H1 (cell line): ENCODE results near the gene GMEB2. TPM values are rescaled to one million over a fixed set of nuclear protein-coding genes. Genes with fewer than 3 reads are reported as not detected.

Experiments
- CTCF ChIA-PET: fragments of 300-600 bp; sonication (Branson Sonifier 250); formaldehyde crosslinking; loops from one replicate; lab custom pipeline; 2021; ENCODE audit not compliant: partially characterized antibody; lab: Charles Lee
- POLR2A ChIA-PET: fragments of 300-600 bp; sonication (Branson Sonifier 250); formaldehyde crosslinking; loops from one replicate; lab custom pipeline; 2021; ENCODE audit warnings: inconsistent platforms; ENCODE audit not compliant: partially characterized antibody; lab: Charles Lee
- DNase-seq, 2 experiments: peaks; one replicate each; pipeline versions ENCODE4 v3.0.0 to v3.0.0-alpha.2; 2010 to 2022; ENCODE audit warnings: low spot score in 2 of 2, low read depth in 1 of 2, mixed read lengths in 1 of 2
- FAIRE-seq: peaks from 2 replicates; lab custom pipeline; 2011; peaks lifted over from hg19 to GRCh38; lab: Jason Lieb, UNC
- H2AFZ ChIP-seq: 2 replicates; pipeline ENCODE4 v1.8.1; 2012; ENCODE audit warnings: low read length, inconsistent platforms
- H2AK5ac ChIP-seq: 2 replicates; pipeline ENCODE4 v1.6.1; 2013; ENCODE audit warnings: low read depth, low read length
- H2BK120ac ChIP-seq: replicated peaks from 2 replicates; pipeline ENCODE3; 2013; ENCODE audit warnings: low read depth, low read length, inconsistent platforms
- H2BK12ac ChIP-seq: 2 replicates; pipeline ENCODE4 v1.6.1; 2013; ENCODE audit warnings: low read depth, low read length
- H2BK15ac ChIP-seq: 2 replicates; pipeline ENCODE4 v1.6.1; 2013; ENCODE audit warnings: low read length
- H2BK20ac ChIP-seq: 2 replicates; pipeline ENCODE4 v1.6.1; 2013; ENCODE audit warnings: low read length
- H2BK5ac ChIP-seq: 2 replicates; pipeline ENCODE4 v1.6.1; 2013; ENCODE audit warnings: low read depth, low read length
- H3K14ac ChIP-seq: 2 replicates; pipeline ENCODE4 v1.6.1; 2013; ENCODE audit warnings: inconsistent platforms; ENCODE audit not compliant: insufficient read length
- H3K18ac ChIP-seq: 2 replicates; pipeline ENCODE4 v1.6.1; 2013; ENCODE audit warnings: low read length; ENCODE audit errors: extremely low read depth
- H3K23ac ChIP-seq: 2 replicates; pipeline ENCODE4 v1.6.1; 2013; ENCODE audit warnings: inconsistent platforms; ENCODE audit not compliant: insufficient read length
- H3K23me2 ChIP-seq: 2 replicates; pipeline ENCODE4 v1.6.1; 2013; ENCODE audit warnings: low read depth, low read length
- H3K27ac ChIP-seq: 2 replicates; pipeline ENCODE4 v1.6.1; 2011; ENCODE audit warnings: low read depth, low read length, inconsistent platforms
- H3K27me3 ChIP-seq, 4 experiments: replicated peaks in 1 of 4; 1 replicate in 1 of 4; 2 replicates in 3 of 4; pipeline versions ENCODE4 v1.6.1 to v1.8.1; 2011 to 2013; ENCODE audit warnings: low read length in 3 of 4, mild to moderate bottlenecking in 3 of 4, inconsistent platforms in 2 of 4, mixed read lengths in 2 of 4, moderate library complexity in 1 of 4; ENCODE audit not compliant: control insufficient read depth in 3 of 4, insufficient read depth in 3 of 4; ENCODE audit errors: extremely low read depth in 1 of 4
- H3K36me3 ChIP-seq, 4 experiments: 2 replicates each; pipeline versions ENCODE4 v1.6.1 to v1.8.1; 2011 to 2013; ENCODE audit warnings: mild to moderate bottlenecking in 4 of 4, low read length in 3 of 4, moderate library complexity in 2 of 4, control low read depth in 1 of 4, inconsistent platforms in 1 of 4; ENCODE audit not compliant: insufficient read depth in 4 of 4, control insufficient read depth in 2 of 4
- H3K4ac ChIP-seq: replicated peaks from 2 replicates; pipeline ENCODE3; 2013; ENCODE audit warnings: low read length, low read depth, mixed read lengths, inconsistent platforms; ENCODE audit not compliant: insufficient read length
- H3K4me1 ChIP-seq, 4 experiments: replicated peaks in 1 of 4; 1 replicate in 1 of 4; 2 replicates in 3 of 4; pipeline versions ENCODE4 v1.6.1 to v1.8.1; 2011 to 2013; ENCODE audit warnings: low read length in 3 of 4, inconsistent platforms in 2 of 4, mixed read lengths in 1 of 4; ENCODE audit not compliant: insufficient read depth in 4 of 4, control insufficient read depth in 3 of 4
- H3K4me2 ChIP-seq, 2 experiments: 2 replicates each; pipeline versions ENCODE4 v1.6.1 to v1.8.1; 2011 to 2013; ENCODE audit warnings: low read depth in 2 of 2, low read length in 2 of 2, control low read depth in 1 of 2, inconsistent platforms in 1 of 2, mild to moderate bottlenecking in 1 of 2; ENCODE audit not compliant: insufficient read depth in 1 of 2
- H3K4me3 ChIP-seq, 4 experiments: fragments of 200-600, 300-600 bp in 1 of 4; sonication (generic), shearing (Covaris generic), sonication (Bioruptor Twin) in 1 of 4; 2 replicates each; pipeline versions ENCODE4 v1.5.1 to v1.8.1; 2011 to 2016; ENCODE audit warnings: low read length in 4 of 4, low read depth in 3 of 4, control low read depth in 2 of 4, inconsistent platforms in 2 of 4, mild to moderate bottlenecking in 2 of 4, mixed read lengths in 1 of 4, moderate library complexity in 1 of 4; ENCODE audit not compliant: insufficient read depth in 2 of 4; ENCODE audit errors: extremely low read depth in 1 of 4
- H3K56ac ChIP-seq: replicated peaks from 2 replicates; pipeline ENCODE3; 2013; ENCODE audit warnings: low read depth, mild to moderate bottlenecking, mixed read lengths, low read length, inconsistent platforms; ENCODE audit not compliant: insufficient read length
- H3K79me1 ChIP-seq: 2 replicates; pipeline ENCODE4 v1.6.1; 2013; ENCODE audit warnings: low read depth, low read length, control low read depth
- H3K79me2 ChIP-seq, 2 experiments: 2 replicates each; pipeline versions ENCODE4 v1.6.1 to v1.8.1; 2012 to 2013; ENCODE audit warnings: low read length in 2 of 2, mild to moderate bottlenecking in 2 of 2, inconsistent platforms in 1 of 2; ENCODE audit not compliant: insufficient read depth in 2 of 2, control insufficient read depth in 1 of 2
- H3K9ac ChIP-seq, 4 experiments: replicated peaks in 1 of 4; 1 replicate in 1 of 4; 2 replicates in 3 of 4; pipeline versions ENCODE4 v1.6.1 to v1.8.1; 2011 to 2013; ENCODE audit warnings: low read depth in 3 of 4, low read length in 3 of 4, control low read depth in 2 of 4, mild to moderate bottlenecking in 2 of 4, moderate library complexity in 2 of 4, inconsistent platforms in 1 of 4; ENCODE audit errors: extremely low read depth in 1 of 4
- H3K9me3 ChIP-seq, 2 experiments: 2 replicates each; pipeline versions ENCODE4 v1.6.1 to v1.8.1; 2012 to 2013; ENCODE audit warnings: mild to moderate bottlenecking in 2 of 2, moderate library complexity in 2 of 2, control low read depth in 1 of 2, inconsistent platforms in 1 of 2, low read depth in 1 of 2, low read length in 1 of 2, mixed read lengths in 1 of 2; ENCODE audit not compliant: insufficient read depth in 2 of 2
- H4K20me1 ChIP-seq, 2 experiments: replicated peaks in 1 of 2; 2 replicates each; pipeline versions ENCODE3 to v1.8.1; 2011 to 2013; ENCODE audit warnings: inconsistent platforms in 2 of 2, low read length in 2 of 2, mild to moderate bottlenecking in 1 of 2; ENCODE audit not compliant: insufficient read depth in 2 of 2, control insufficient read depth in 1 of 2
- H4K5ac ChIP-seq: 2 replicates; pipeline ENCODE4 v1.6.1; 2013; ENCODE audit warnings: low read length, low read depth, mixed read lengths, inconsistent platforms; ENCODE audit not compliant: insufficient read length
- H4K8ac ChIP-seq: 2 replicates; pipeline ENCODE4 v1.8.0; 2013; ENCODE audit warnings: mild to moderate bottlenecking, moderate library complexity, low read length, inconsistent platforms; ENCODE audit not compliant: insufficient read depth; ENCODE audit errors: extremely low read depth
- H4K91ac ChIP-seq: replicated peaks from 2 replicates; pipeline ENCODE3; 2013; ENCODE audit warnings: low read length, mixed read lengths, inconsistent platforms; ENCODE audit not compliant: insufficient read length
- WGBS, 2 experiments: shearing (Covaris generic) in 1 of 2; methylation state at CpG; one replicate each; pipeline versions ENCODE4 v1.1.6 to v1.1.7; 2013 to 2015; ENCODE audit warnings: low lambda C conversion rate in 2 of 2, mixed read lengths in 2 of 2, inconsistent platforms in 1 of 2, low coverage in 1 of 2, missing lambda C conversion rate in 1 of 2; ENCODE audit not compliant: insufficient replicate concordance in 2 of 2, insufficient coverage in 1 of 2, insufficient read length in 1 of 2; ENCODE audit errors: extremely low coverage in 1 of 2, missing lambda C conversion rate in 1 of 2; 5-methylcytosine and 5-hydroxymethylcytosine counted together
- polyA plus RNA-seq, 7 experiments: library from polyadenylated mRNA; depleted of rRNA in 3 of 7; stranded (reverse) in 5 of 7; unstranded in 2 of 7; fragments of >200 nt in 5 of 7; fragments of 200-250 nt in 2 of 7; gene quantifications; 1 replicate in 5 of 7; 2 replicates in 1 of 7; 4 replicates in 1 of 7; pipeline versions ENCODE4 v1.2.1 to v1.2.3, GENCODE V29; 2011 to 2013; ENCODE audit warnings: missing spikeins in 2 of 7, mixed read lengths in 2 of 7
- total RNA-seq: library from RNA; stranded (reverse); fragmentation: NEBNext Ultra II Directional; extraction: Animal tissue kit (Norgen Biotek cat#: 25700); gene quantifications from 2 replicates; pipeline ENCODE4 v1.2.1, GENCODE V29; 2021

Gene GMEB2
- total and polyA plus RNA-seq, 2 of the 8 experiments (the other 6 are each of a cell fraction or from before 2014, with no cell fraction given): 12.9 to 14.2 TPM

GRCh38 chr20:63659370-63659769 is 32.5 kb upstream of the GMEB2 start:
- Histone ChIP-seq H3K27me3 (no peaks in the 10 kb centered on the region), H3K79me2 (peaks cover 0 to 9% of the 10 kb centered on the region in 2 experiments; a peak in 1 of 4 replicates), H3K4me3 (peak overlapping the region; percentile 75 to 96 (median 84); a peak in 7 of 8 replicates), H3K18ac (no peak overlapping the region), H2AFZ (no peak overlapping the region), H4K8ac (no peak overlapping the region; the same call in 1 of the 2 replicates), H3K23me2 (peaks cover 9% of the 10 kb centered on the region), H3K79me1 (no peaks in the 10 kb centered on the region; the same call in 1 of the 2 replicates), H3K36me3 (peaks cover 0 to 15% (median 4%) of the 10 kb centered on the region in 4 experiments; a peak in 4 of 8 replicates), H3K4me1 (peaks cover 0 to 12% (median 10%) of the 10 kb centered on the region in 4 experiments; a peak in 6 of 7 replicates), H4K20me1 (peaks cover 5 to 8% of the 10 kb centered on the region in 2 experiments), H3K27ac (no peak overlapping the region), H3K23ac (no peak overlapping the region), H3K9ac (peak overlapping the region in 1 of 4 experiments; percentile 44; a peak in 1 of 7 replicates), H3K4ac (no peak overlapping the region), H4K91ac (no peak overlapping the region), H3K14ac (no peak overlapping the region), H2BK12ac (0 out of 2 replicates have a peak overlapping the region, but pooled peaks have one; percentile 27), H2BK5ac (no peak overlapping the region; the same call in 1 of the 2 replicates), H2BK120ac (no peak overlapping the region), H2BK15ac (no peak overlapping the region), H4K5ac (no peak overlapping the region), H2BK20ac (no peak overlapping the region), H2AK5ac (no peak overlapping the region), H3K9me3 (no peaks in the 10 kb centered on the region), H3K4me2 (peak overlapping the region; percentile 76 to 81), H3K56ac (no peak overlapping the region)
- POLR2A ChIA-PET: interaction anchor here (1.3 to 1.5 kb wide), 4 partner anchors 37 to 199 kb away, joined by 3 to 10 read pairs (median 4); partner anchors contain the start of gene TNFRSF6B
- WGBS, 2 experiments: 75% methylated on average over 13 of the region's 13 CpGs; no CpG with 5 or more reads in 1 of the 2 experiments
- DNase-seq: no peak
- CTCF ChIA-PET: no interaction called here
- no peak for FAIRE-seq
